ENCODE data around the gene ORAI1.
A peak's percentile ranks its signal among the peaks of the same experiment; 100 is the strongest.
"Not testable (repeated sequence)": the region's sequence is repeated elsewhere in the genome, so short reads cannot be mapped to it uniquely, and the experiment has no call there.

ORAI1 gene

GRCh38 chr12:121626087-121626852, at the start of gene ORAI1:
ORAI1 (plus strand) TSS chr12:121626530.
- DNase-seq (ENCODE audit: low read depth), result peak; percentile 58

- DNase-seq (ENCODE audit: low read depth), result peak; percentile 85
Observed at GRCh38 chr12:121576851-121577391, 49.4 kb upstream of the ORAI1 start.

DNA sequence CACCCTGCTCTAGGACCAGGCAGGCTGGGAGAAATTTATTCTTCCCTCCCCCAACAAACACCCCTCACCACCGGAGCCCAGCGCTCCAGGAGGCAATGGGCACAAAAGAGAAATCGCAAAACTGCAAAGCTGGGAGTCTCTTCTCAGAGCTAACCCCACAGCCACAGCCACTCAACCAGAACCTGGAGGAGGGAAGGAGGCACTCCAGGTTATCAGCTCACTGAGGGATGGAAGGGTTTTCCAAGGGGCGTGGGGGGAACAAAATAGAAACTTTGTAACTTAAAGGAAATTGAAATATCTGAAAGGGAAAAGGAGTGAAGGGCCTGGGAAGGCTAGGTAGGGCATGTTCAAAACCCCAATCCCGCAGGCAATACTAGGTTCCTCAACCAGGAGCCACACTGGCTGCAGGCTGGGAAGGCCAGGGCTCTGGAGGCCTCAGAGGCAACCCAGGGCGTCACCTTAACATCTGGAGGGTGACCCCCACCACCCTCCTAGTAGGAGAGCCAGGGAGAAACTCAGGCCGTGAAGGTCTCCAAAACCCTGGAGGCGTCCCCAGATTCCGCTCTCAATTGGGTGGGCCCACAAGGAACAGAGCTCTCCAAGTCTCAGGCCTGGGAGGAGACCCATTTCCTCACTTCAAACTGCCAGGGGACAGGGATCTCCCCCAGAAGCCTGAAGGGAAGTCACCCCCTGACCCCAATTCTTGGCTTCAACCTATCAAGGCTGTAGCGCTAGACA, 48.7 kb upstream of the ORAI1 start:
- no peak for DNase-seq (ENCODE audit: low read depth)

- DNase-seq (ENCODE audit: low read depth), result no peak
Observed at GRCh38 chr12:121578230-121579189, 47.8 kb upstream of the ORAI1 start.

- no peak for DNase-seq (ENCODE audit: low read depth)
Observed at GRCh38 chr12:121579190-121579791, 47.0 kb upstream of the ORAI1 start.

- DNase-seq (ENCODE audit: low read depth), result no peak
Observed at GRCh38 chr12:121579981-121580868, 46.1 kb upstream of the ORAI1 start.

DNA sequence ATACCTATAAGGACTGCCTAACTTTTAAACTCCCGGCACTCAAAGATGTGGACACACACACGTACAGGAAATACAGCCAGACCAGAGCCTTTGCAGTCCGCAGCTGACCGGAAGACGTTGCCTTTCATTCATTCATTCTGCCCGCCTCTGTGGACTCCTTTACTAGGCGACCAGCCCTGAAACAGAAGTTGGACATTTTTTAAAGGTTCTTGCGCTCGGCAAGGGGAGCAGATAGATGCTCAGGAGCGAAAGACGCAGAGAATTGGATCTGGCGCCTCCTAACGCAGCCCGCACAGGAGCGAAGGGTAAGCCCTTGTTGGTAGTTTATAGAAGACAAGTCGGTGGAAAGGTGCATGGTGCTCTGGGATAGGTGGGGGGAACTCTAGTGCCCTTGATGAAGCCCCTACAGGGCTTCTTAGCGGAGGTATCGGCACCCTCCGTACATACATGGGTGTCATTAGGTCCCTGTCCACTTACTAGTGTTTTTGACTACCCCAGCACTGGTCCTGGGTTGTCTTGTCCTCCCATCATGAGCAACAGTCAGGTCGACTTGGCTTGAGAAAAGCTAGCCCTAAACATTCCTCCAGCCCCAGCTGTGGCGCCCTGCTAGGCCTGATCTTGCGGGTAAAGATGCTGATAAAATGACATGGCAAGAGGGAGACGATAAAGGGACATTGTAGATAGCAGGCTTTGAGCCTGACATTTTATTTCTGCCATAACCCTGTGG, 45.2 kb upstream of the ORAI1 start, which contains the start of gene KDM2B:
KDM2B (minus strand) TSS at position 65 of the 727 bp plus-strand sequence. CDS start 112 bp downstream, outside the sequence.
- no peak for DNase-seq (ENCODE audit: low read depth)

GRCh38 chr12:121581686-121582429, 44.5 kb upstream of the ORAI1 start:
- peak; percentile 24 for DNase-seq (ENCODE audit: low read depth)

DNA sequence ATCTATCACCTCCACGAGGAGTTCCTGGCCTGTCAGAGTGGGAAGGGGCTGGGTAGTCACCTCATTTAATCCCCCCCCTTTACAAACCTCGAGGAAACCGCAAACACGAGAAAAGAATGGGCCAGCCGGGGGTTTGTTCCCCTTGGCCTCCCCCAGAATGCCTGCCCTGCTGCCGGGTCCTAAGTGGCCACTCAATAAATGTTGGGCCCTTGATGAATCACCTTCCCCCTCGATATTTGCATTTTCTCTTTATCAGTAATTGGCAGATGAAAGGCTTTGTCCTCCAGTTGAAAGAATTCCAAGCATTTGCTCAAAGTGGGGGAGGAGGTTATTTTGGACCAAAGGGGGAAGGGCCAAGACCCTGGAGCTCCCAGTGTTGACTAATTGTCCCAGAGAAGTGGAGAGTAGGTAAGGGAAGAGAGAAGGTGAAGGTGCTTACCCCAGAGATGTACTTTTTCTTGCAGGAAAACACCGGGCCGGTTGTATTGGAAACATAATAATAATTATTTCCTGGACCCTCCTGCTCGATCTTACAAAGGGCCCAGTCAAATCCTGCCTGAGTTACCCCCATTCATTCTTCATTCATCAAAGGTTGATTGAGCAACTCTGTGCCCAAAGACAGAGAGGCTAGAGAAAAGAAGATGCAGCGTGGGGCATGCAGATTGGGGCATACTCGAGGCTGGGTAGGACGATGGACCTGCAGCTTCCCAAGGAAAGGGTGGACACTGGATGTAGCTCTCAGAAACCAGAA, 43.6 kb upstream of the ORAI1 start:
- DNase-seq (ENCODE audit: low read depth), result no peak

GRCh38 chr12:121583334-121583661, 43.0 kb upstream of the ORAI1 start:
- not testable (repeated sequence) for DNase-seq (ENCODE audit: low read depth)

DNA sequence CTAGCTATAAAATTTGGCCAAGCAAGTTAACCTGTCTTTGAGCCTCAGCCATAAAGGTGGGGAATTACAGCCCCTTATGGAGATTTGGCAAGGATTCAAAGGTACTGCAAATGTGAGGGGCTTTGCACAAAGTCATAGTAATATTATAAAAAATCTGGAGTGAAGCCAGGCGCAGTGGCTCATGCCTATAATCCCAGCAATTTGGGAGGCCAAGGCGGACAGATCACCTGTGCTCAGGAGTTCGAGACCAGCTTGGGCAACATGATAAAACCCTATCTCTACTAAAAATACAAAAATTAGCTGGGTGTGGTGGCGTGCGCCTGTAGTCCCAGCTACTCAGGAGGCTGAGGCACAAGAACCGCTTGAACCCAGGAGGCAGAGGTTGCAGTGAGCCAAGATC, 41.4 kb upstream of the ORAI1 start:
- DNase-seq (ENCODE audit: low read depth), result not testable (repeated sequence)

- DNase-seq (ENCODE audit: low read depth), result no peak
Observed at GRCh38 chr12:121590476-121591143, 35.7 kb upstream of the ORAI1 start.

DNA sequence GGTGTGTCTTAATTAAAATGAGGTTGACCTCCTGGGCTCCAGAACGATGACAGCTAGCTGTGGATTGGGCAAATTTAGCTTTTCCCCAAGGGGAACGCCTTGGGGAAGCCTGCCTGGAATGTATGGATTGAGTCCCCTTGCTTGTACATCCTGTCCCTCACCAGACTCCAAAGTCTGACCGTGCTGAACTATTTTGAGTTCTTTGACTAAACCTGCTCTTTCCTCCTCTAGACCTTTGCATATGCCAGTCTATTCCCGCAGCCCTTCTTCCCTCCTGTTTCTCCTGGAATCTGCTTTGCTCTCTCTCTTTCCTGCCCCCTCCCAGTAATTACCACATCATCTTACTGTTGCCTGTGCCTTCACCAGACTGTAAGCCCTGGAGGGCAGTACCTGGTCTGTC, 34.0 kb upstream of the ORAI1 start:
- no peak for DNase-seq (ENCODE audit: low read depth)

DNA sequence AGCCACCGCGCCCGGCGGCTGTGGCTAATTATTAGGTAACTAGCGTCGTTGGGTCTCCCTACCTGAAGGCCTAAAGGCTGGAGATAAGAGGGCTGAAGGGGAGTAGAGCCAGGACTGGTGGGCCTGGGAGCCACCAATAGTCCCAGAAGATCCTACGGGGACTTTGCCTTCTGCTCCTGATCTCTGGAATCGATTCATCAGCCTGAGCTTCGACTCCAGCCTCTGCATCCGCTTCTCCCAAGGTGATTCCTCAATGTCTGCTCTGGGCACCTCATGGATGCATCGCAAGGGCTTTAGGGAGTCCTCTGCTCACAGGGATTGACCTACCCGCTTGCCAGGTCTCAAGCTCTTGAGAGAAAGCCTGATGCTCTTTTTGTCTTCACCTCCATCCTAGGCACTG, 30.8 kb upstream of the ORAI1 start:
- DNase-seq (ENCODE audit: low read depth), result no peak

DNA sequence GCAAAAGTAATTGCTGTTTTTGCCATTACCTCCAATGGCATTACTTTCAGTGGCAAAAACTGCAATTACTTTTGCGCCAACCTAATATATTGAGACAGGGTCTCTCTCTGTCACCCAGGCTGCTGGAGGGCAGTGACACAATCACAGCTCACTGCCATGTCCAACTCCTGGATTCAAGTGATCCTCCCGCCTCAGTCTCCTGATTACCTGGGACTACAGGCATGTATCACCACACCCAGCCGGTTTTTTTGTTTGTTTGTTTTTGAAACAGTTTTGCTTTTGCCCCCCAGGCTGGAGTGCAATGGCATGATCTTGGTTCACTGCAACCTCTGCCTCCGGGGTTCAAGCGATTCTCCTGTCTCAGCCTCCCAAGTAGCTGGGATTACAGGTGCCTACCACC, 29.8 kb upstream of the ORAI1 start:
- no peak for DNase-seq (ENCODE audit: low read depth)

GRCh38 chr12:121600702-121601336, 25.5 kb upstream of the ORAI1 start:
- no peak for DNase-seq (ENCODE audit: low read depth)

DNA sequence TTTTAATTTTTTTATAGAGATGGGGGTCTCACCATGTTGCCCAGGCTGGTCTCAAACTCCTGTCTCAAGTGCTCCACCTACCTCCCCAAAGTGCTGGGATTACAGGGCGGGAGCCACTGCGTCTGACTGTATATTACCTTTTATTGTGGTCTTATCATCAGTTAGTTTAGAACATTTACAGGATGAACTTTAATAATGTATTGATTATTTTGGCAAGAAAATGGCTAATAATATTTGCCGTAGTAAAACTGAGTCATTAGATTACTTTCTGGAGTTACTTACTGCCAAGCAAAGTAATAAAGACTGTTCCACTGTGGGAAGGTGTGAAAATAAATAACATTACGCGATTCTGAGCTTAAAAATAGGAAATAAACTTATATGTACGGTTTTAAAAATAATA, 23.6 kb upstream of the ORAI1 start:
- DNase-seq (ENCODE audit: low read depth), result no peak
